ENCODE results near the gene DPP9.

DNA sequence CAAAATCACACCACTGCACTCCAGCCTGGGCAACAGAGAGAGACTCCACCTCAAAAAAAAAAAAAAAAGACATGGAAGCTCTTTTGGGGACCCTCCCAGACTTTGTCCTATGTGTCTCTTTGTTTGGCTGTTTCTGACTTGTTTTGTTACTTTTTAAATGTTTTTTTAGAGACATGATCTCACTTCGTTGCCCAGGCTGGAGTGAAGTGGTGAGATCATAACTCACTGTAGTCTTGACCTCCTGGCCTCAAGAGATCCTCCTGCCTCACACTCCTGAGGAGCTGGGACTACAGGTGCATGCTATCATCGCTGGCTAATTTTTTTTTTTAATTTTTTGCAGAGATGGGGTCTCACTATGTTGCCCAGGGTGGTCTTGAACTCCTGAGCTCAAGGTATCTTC, 16.4 kb upstream of the DPP9 start:
- TF ChIP-seq ZNF274 (CRISPR knock-in tag; IDR thresholded peaks at IDR 0.05): no peak
- TF ChIP-seq ZNF839 (CRISPR knock-in tag; IDR thresholded peaks at IDR 0.05; ENCODE audit: borderline replicate concordance): no peak
- no peak for TF ChIP-seq TBL1XR1 (IDR thresholded peaks at IDR 0.05; ENCODE audit: borderline replicate concordance, low read length, partially characterized antibody)
- TF ChIP-seq ZBTB1 (CRISPR knock-in tag; IDR thresholded peaks at IDR 0.05; ENCODE audit: borderline replicate concordance): no peak
- TF ChIP-seq EZH2 (conservative IDR thresholded peaks at IDR 0.05; ENCODE audit: low read depth, low read length): no peak
- TF ChIP-seq, protein P1, sequence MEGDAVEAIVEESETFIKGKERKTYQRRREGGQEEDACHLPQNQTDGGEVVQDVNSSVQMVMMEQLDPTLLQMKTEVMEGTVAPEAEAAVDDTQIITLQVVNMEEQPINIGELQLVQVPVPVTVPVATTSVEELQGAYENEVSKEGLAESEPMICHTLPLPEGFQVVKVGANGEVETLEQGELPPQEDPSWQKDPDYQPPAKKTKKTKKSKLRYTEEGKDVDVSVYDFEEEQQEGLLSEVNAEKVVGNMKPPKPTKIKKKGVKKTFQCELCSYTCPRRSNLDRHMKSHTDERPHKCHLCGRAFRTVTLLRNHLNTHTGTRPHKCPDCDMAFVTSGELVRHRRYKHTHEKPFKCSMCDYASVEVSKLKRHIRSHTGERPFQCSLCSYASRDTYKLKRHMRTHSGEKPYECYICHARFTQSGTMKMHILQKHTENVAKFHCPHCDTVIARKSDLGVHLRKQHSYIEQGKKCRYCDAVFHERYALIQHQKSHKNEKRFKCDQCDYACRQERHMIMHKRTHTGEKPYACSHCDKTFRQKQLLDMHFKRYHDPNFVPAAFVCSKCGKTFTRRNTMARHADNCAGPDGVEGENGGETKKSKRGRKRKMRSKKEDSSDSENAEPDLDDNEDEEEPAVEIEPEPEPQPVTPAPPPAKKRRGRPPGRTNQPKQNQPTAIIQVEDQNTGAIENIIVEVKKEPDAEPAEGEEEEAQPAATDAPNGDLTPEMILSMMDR (CRISPR knock-in tag; IDR thresholded peaks at IDR 0.05): no peak
